HG03025 (cell line): ENCODE results near the gene CCNG2.
"Not testable (repeated sequence)": the region's sequence is repeated elsewhere in the genome, so short reads cannot be mapped to it uniquely, and the experiment has no call there.

Experiments
- ATAC-seq: cut with Tn5 transposase; IDR thresholded peaks from one replicate; pipeline ENCODE4 v1.9.1; 2021; ENCODE audit warnings: mild to moderate bottlenecking, moderate library complexity; ENCODE audit not compliant: unreplicated experiment, low FRiP score

CCNG2 gene, protein sequence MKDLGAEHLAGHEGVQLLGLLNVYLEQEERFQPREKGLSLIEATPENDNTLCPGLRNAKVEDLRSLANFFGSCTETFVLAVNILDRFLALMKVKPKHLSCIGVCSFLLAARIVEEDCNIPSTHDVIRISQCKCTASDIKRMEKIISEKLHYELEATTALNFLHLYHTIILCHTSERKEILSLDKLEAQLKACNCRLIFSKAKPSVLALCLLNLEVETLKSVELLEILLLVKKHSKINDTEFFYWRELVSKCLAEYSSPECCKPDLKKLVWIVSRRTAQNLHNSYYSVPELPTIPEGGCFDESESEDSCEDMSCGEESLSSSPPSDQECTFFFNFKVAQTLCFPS

DNA sequence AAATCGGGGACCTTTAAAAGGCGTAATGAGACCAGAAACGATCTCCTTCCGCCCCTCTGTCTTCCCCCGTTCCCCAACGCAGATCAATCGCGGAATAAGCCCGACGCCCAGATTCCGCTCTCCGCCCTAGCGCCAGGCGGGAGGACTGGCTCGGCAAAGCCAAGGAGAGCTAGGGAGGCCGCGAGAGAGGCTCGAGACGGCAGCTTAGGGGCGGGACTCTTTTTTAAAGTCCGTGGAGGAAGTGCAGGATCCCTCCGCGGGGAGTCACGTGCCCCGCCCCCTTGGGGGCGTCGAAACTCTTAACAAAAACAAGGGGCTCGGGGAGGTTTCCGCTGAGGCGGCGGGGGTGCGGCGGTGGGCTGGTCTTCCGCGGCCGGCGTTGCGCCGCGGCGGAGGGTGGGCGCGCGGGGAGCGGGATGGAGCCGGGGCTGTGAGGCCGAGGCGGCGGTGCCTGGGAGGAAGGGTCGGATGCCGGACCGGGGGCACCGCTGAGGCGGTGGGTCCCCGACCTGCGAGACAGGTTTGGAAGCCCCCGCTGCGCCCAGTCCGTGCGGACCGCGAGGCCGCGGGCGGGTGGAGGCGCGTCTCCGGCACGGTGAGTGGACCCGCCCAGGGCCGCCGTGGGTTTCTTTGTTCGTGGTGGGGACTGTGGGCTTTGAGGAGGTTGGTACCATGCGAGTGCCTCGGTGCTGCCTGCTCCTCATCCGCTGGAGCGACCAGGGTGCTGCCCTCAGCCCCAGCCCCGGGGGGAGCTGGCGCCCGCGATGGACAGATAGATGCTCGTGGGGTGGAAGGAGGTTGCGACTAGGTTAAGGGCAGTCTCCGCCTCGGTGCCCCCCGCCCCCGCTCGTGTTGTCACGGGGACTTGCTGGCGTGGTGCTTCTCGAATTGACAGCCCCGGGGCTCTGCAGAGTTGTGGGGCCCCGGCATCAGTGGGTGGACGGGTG, at the start of gene CCNG2:
TSS of gene CCNG2 (plus strand) at position 296 of the 947 bp plus-strand sequence. CDS start 1,326 bp downstream, outside the sequence.
- peak; percentile 19 for ATAC-seq

DNA sequence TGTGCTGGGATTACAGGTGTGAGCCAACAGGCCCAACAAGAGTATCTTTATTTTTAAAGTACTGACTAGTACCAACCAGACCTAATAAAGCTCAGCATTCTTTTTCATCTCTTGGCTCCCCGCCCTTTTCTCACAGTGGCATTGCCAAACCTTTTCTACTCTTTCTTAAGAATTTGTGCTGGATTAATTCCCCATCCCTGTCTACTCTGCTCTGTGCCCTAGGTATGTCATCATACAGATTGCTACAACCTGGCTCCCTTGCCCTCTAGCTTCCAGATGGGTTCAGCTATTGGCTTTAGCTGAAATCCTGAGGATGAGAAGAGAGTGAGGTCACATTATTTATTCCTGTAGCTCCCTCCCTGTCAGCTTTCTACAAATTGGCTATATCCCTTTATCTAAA, 46.3 kb upstream of the CCNG2 start:
- no peak for ATAC-seq

DNA sequence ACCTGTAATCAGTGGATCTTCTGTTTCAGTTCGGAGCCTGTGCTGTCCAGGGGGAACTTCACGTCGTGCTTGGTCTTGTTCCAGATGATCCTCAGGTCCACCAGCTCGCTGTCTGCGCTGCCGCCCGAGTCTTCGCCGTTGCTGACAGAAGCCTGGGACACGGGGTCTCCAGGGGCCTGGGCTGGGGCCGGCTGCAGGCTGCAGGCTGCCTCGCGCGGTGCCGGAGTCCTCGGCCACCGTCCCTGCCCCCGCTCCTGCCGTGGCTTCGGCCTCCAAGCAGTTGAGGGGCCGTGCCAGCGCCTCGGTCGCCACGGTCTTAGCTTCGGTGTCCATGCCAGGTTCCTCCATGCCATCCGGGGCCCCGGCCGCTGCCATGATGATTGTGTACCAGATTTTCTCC, 43.9 kb upstream of the CCNG2 start:
- ATAC-seq, result no peak

DNA sequence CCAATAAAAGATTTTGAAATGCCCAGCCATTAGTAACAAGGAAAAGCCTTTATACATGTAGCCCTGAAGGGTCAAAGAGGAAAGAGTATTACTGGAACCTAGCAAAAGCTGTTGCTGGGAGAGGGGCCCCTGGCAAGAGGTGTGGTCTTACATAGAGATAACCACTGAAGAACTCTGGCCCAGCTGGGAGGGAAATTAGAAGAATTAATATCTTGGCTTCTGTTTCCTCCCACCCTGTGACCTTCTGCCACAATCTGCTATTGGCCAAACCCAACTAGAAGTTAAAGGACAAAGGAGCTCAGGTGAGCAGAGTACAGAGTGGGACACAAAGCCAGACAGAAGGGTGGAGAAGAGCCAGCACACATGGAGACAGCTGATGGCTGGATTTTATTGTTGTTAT, 39.3 kb upstream of the CCNG2 start:
- no peak for ATAC-seq

DNA sequence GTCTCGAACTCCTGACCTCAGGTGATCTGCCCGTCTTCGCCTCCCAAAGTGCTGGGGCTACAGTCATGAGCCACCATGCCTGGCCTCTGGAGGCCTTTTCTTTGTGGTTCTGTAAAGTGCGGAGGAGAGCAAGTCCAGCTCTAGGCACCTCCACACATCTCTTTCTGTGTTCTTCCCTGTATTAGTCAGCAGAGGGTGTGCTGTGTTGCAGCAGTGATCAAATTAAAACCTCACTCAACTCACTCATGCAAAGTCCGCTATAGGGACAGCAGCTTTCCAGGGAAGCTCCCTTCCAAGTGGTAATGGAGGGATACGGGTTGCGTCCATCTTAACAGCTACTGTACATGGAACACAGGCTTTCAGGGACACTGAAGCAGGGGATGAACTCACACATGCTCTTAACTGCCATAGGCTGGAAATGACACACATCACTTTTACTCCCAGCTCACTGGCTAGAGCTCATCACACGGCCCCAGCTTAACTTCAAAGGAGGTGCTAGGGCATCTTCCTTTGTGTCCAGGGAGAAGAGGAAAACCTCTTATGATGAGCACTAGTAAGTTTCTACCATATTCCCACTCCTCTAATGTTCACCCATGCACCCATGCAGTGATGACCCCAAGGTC, 36.0 kb upstream of the CCNG2 start:
- ATAC-seq, result no peak

DNA sequence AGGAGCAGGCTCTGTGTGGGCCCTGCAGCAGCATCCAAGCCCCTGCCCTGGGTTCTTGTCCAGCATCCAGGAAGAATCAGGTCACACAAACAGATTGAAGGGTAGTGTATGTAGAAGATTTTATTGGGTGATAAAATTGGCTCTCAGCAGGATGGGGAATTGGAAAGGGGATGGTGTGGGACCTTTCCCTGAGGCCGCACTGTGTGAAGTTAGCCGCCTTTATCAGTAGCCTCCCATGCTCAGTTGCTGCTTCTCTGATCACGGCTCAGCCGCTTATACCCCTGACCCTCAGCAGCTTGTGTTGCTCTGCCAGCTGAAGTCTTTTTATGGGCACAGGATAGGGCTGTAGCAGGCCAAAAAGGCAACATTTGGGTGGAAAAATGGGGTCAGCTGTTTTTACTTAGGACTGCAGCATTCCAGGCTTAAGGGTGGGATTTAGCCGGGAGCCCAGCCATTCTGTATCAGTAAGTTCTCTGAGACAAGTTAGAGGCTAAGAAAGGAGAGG, 35.2 kb upstream of the CCNG2 start:
- no peak for ATAC-seq

DNA sequence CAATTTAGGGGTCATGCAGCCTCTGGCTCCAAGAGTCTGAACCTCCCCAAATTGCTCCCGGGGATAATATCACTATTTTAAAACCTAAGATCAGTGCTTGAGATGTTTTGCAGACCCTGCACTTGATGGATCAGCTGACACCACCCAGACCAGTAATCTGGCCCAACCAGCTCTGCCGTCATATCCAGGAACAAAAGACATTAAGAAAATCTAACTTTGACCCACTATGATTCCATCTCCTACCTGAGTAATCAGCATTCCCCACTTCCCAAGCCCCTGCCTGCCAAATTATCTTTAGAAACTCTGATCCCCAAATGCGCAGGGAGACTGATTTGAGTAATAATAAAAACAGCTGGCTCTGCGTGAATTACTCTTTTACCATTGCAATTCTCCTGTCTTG, 34.4 kb upstream of the CCNG2 start:
- no peak for ATAC-seq

DNA sequence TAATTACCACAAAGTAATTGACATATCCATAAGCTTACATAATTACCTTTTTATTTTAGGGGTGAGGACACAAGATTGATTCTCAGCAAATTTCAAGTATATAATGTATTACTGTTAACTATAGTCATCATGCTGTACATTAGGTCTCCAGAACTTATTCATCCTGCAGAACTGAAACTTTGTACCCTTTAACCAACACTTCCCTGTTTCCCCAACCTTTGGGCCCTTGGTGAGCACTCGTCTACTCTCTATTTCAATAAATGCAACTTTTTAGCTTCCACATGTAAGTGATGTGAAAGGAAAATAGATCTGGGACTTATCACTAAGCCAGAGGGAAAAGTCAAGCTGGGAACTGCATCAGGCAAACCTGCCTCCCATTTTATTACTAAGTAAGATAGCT, 33.6 kb upstream of the CCNG2 start:
- ATAC-seq, result no peak

DNA sequence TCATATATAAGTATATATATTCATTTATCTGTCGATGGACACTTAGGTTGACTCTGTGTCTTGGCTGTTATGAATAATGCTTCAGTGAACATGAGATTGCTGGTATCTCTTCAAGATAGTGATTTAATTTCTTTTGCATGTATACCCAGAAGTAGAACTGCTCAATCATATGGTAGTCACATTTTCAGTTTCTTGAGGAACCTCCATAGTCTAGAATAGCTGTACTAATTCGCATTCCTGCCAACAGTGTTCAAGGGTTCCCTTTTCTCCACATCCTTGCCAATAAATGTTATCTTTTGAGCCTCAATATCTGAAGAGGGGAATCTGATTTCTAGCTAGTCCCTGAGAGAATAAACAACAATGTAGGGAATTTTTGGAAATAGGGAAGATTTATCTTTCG, 32.4 kb upstream of the CCNG2 start:
- ATAC-seq, result no peak

DNA sequence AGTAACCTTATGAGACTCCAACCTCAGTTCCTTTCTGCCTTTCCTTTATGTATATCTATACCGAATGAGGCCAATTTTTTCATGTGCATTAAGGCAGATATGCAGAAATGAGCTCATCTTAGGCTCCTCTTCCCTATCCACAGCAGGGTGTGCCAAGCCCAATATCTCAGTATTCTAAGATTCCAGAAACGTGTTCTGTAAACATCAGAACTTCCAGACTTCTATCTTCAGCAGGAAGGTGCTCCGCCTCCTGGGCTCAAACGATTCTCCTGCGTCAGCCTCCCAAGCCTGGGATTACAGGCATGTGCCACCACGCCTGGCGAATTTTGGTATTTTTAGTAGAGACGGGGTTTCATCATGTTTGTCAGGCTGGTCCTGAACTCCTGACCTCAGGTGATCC, 31.0 kb upstream of the CCNG2 start:
- no peak for ATAC-seq

DNA sequence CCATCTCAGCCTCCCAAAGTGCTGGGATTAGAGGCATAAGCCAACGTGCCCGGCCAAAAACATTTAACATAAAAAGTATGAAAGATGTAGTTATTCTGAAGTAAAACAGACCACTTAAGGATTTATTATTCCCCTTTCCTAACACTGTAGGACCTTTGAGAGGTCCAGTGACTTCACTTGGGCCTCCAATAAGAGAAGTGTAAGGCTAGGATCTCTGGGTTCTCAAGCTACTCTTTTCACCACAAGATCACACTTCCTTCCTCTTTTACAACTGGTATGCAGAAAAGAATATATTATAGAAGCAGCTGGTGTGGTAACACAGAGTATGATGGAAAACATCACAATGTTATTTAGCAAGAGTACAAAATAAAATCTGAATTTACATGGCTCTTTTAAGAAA, 30.2 kb upstream of the CCNG2 start:
- ATAC-seq, result peak; percentile 90

DNA sequence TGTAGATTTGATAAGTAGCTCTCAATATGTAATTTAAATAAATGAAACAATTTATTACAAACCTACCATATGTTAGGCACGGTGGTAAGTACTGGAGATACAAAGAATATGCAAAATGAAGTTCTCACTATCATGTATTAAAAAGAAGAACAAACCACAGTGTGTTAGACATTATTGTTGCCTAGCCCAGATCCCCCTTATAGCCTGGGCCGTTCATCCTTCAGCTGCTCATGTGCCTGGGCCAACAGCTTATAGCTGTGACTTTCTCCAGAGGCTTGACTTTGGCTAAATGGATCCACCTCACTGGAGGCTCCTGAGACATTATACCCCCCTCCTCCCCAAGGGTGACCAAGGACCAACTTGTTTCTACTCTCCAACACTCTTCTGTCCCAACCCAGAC, 29.8 kb upstream of the CCNG2 start:
- ATAC-seq, result peak; percentile 34

DNA sequence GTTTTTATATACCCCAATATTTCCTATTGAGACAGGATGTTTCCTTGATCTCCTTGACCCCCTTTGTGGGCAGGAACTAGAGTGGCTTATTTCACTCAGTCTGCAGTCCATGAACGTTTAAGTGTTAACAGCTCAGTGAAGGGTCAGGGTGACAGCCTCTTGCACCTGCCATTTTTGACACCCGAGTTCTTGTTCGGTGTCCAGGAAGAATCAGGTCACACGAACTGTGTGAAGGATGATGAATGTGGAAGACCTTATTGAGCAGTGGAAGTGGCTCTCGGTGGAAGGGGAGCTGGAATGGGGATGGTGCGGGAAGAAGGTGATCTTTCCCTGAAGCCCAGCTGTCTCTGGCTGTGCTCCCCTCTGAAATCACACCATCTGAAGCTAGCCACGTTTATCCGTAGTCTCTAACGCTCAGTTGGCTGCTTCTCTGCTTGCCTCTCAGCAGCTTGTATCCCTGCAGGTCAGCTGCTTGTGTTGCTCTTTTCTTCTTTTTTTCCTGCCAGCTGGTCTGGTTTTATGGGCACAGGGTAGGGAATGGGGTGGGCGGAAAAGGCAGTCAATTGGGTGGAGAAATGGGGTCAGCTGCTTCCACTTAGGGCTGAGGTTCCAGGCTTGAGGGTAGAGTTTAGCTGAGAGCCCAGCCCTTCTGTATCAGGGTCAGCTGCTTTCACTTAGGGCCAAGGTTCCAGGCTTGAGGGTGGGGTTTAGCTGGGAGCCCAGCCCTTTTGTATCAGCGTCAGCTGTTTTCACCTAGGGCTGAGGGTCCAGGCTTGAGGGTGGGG, 29.0 kb upstream of the CCNG2 start:
- no peak for ATAC-seq

DNA sequence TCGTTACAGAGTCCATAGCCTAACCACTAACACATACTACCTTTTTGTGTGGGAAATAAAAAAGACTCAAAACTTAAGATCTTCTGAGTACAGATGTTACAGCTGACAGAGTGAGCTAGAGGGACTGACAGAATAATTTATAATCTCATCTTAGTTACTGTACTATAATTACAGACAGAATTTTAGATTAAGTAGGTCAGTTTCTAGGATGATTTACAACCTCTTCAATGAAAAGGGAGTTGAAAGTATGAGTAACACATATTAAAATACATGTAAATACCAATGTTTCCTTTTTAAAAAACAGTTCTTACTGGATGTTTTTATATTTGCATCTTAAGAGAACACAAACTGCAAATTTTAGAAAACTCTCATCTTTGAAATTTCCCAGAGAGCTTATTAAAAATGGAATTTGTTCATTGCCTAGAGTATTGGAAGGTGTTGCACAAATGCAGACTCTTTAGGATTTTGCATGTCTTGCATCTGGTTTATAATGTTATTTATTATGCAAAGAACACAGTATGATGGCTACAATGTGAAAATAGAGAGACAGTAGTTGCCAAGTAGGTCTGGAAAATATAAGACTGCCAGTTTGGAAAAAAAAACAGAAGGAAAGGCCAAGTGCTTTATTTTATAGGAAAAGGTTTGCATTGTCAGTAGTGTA, 24.2 kb upstream of the CCNG2 start:
- ATAC-seq, result no peak

DNA sequence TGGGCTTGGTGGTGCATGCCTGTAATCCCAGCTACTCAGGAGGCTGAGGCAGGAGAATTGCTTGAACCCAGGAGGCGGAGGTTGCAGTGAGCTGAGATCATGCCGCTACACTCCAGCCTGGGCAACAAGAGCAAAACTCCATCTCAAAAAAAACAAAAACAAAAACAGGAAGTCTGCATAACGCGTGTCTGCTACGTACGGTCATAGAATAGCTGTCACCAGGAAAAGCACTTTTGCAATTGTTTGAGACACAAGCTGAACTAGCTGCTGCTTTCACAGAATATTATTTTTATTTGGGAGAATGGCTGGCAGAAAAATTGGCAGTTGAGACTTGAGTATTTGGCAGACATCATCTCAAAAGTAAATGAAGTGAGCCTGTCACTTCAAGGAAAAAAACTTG, 19.6 kb upstream of the CCNG2 start:
- ATAC-seq, result not testable (repeated sequence)

DNA sequence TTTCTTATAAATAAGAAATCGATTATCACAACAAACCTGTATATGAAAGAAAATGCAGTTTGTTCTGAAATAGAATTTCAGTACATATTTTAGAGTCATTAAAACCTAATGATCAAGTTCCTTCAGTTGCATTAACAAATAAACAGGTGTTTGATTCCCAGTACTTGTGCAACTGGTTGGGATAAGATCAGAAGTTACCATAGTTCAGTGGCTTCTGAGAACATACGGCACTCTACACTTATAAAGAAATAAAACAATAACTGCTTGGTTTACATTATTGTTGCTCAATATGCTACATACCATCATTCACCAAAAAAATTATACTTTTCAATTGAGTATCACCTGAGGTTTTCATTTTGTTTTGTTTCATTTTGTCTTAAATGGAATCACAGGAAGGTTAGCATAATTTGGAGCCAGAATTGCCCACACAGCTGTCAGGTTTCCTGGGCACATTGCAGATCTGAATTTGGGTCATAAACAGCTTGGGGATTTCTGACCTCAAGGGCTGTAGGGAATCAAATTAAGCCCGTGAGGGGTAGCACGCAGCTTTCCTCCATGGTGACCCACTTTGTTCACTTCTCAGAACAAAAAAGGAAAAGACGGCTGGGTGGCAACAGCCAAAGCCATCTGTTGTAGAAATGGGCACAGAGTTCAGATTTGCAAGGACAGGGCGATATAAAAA, 14.9 kb upstream of the CCNG2 start:
- no peak for ATAC-seq

DNA sequence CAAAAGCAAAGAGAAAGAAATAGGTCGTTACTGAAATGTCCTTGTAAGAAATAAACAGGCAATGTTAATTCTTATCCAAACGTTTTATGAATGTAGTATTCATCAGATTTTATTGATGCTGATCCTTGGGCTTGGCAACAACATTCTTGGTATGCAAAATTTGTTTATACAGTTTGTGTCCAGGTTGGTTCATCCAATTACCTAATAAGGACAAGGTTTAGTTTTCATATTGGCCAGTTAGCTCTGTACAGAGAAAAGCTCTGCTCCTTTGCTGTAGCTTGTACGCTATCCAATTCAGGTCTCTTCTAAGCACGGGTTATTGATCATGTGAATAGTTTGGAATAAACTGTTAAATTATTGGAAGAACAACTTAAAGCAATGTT, 14.4 kb upstream of the CCNG2 start:
- ATAC-seq, result no peak

DNA sequence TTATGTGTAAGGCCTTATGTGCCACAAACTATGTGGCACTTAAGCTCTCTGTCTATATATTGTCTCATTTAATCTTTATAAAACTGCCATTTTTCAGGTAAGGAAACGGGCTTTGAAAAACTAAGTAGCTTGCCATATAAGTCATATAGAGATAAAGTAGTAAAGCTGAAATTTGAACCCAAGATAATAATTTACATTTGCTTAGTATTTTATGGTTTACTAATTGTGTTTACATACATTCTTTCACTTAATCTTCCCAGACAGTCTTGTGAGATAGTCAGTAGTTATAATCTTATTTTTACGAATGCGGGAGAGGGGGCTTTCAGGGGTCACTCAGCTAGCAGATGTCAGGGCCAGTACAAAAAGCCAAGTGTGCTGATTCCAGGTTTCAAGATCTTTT, 13.9 kb upstream of the CCNG2 start:
- ATAC-seq, result no peak

DNA sequence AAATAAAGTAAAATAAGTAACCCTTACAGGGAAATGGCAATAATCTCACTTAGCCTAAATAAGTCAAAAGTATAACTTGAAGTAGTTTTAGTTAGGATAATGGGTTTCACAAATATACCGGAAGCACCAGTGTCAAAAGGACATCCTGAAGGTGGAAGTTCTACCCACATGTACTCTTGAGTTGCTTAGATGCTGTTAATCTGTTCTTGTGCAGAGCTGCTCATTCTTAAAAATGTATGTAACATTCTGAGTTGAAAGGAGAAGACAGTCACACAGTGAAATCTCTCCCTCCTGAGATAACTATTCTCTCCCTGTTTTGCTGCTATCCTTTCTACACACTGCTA, 11.2 kb upstream of the CCNG2 start:
- no peak for ATAC-seq
